Right lobe of liver (tissue), 4 donors: ENCODE results near the gene HEXD.

Source experiments
- CTCF ChIP-seq, 4 donors: fragments of 200-600 bp in 3 of 4; fragments of 450-650 bp in 1 of 4; IDR thresholded peaks; one replicate each; pipeline versions ENCODE4 v1.5.1 to v1.8.0; 2016 to 2022; ENCODE audit warnings: antibody characterized with exemption in 4 of 4, mild to moderate bottlenecking in 2 of 4
- POLR2A ChIP-seq: fragments of 450-650 bp; IDR thresholded peaks from one replicate; pipeline ENCODE4 v1.6.1; 2017; ENCODE audit warnings: antibody characterized with exemption, mild to moderate bottlenecking
- donor health status: DM: no; HTN: no; CAD: no.
- donor health status: DM: no; HTN: no; CAD: no.
- donor health status: DM: no; HTN: yes; CAD: no.

GRCh38 chr17:82384730-82385481 lies 33.2 kb upstream of the HEXD start:
- peak in 3 of 4 donors; percentile 24 to 35 (median 30) for TF ChIP-seq CTCF (IDR thresholded peaks at IDR 0.05)
- TF ChIP-seq POLR2A = no peak
